Endothelial cell of umbilical vein (primary cell): ENCODE data around the gene CUBN. TPM values are rescaled to one million over a fixed set of nuclear protein-coding genes. Genes with fewer than 3 reads are reported as not detected.

Source experiments
- BruUV-seq: library from RNA; stranded (reverse); fragments of 400-500 nt; replicated peaks from 2 replicates; lab custom pipeline; 2021; lab: Mats Ljungman, UMichigan
- CTCF ChIA-PET: fragments of 300-600, 350-600 bp; sonication (Branson Sonifier 250); formaldehyde crosslinking; loops from one replicate; lab custom pipeline; 2021; ENCODE audit warnings: antibody characterized with exemption, inconsistent platforms; lab: Charles Lee
- POLR2A ChIA-PET: fragments of 300-600, 350-600 bp; sonication (Branson Sonifier 250); formaldehyde crosslinking; loops from one replicate; lab custom pipeline; 2021; ENCODE audit warnings: antibody characterized with exemption, inconsistent platforms; lab: Charles Lee
- DNase-seq: peaks from one replicate; pipeline ENCODE4 v3.0.0-alpha.2; 2011; ENCODE audit warnings: low read depth, low spot score
- FAIRE-seq: peaks from 2 replicates; lab custom pipeline; 2011; peaks lifted over from hg19 to GRCh38; lab: Jason Lieb, UNC
- H2AFZ ChIP-seq: 2 replicates; pipeline ENCODE4 v1.6.0; 2012; ENCODE audit warnings: low read depth, low read length, control low read depth, inconsistent platforms
- H3K27ac ChIP-seq: 2 replicates; pipeline ENCODE4 v1.5.1; 2011; ENCODE audit warnings: low read depth, mild to moderate bottlenecking, control low read depth, low read length, moderate library complexity; ENCODE audit not compliant: insufficient read depth
- H3K27me3 ChIP-seq, 2 experiments: 2 replicates each; pipeline versions ENCODE4 v1.6.0 to v1.6.1; 2011; ENCODE audit warnings: low read length in 2 of 2, mixed read lengths in 1 of 2; ENCODE audit not compliant: control insufficient read depth in 2 of 2, insufficient read depth in 2 of 2
- H3K36me3 ChIP-seq, 2 experiments: 2 replicates in 1 of 2; 3 replicates in 1 of 2; pipeline ENCODE4 v1.5.1; 2011; ENCODE audit warnings: low read length in 2 of 2, mild to moderate bottlenecking in 1 of 2, moderate library complexity in 1 of 2; ENCODE audit not compliant: control insufficient read depth in 2 of 2, insufficient read depth in 2 of 2; ENCODE audit errors: extremely low read depth in 1 of 2
- H3K4me1 ChIP-seq: 3 replicates; pipeline ENCODE4 v1.5.1; 2011; ENCODE audit warnings: mild to moderate bottlenecking, low read length; ENCODE audit not compliant: control insufficient read depth, insufficient read depth; ENCODE audit errors: extremely low read depth
- H3K4me2 ChIP-seq: 2 replicates; pipeline ENCODE4 v1.6.1; 2011; ENCODE audit warnings: low read length, control low read depth, mixed read lengths; ENCODE audit not compliant: insufficient read depth
- H3K4me3 ChIP-seq, 3 experiments: fragments of 200-600 bp in 1 of 3; sonication (generic), shearing (Covaris generic) in 1 of 3; replicated peaks in 1 of 3; 2 replicates each; pipeline ENCODE4 v1.5.1; 2011 to 2016; ENCODE audit warnings: control low read depth in 3 of 3, low read length in 3 of 3, mild to moderate bottlenecking in 2 of 3, inconsistent platforms in 1 of 3, low read depth in 1 of 3, moderate library complexity in 1 of 3; ENCODE audit not compliant: insufficient read depth in 1 of 3
- H3K79me2 ChIP-seq: 2 replicates; pipeline ENCODE4 v1.6.0; 2012; ENCODE audit warnings: low read length, inconsistent platforms; ENCODE audit not compliant: control insufficient read depth, insufficient read depth
- H3K9ac ChIP-seq: replicated peaks from 2 replicates; pipeline ENCODE3; 2011; ENCODE audit warnings: low read length, control low read depth; ENCODE audit not compliant: insufficient read depth; ENCODE audit errors: extremely low read depth
- H3K9me1 ChIP-seq: replicated peaks from 3 replicates; pipeline ENCODE4 v1.6.0; 2011; ENCODE audit warnings: mild to moderate bottlenecking, low read length; ENCODE audit not compliant: control insufficient read depth, insufficient read depth; ENCODE audit errors: extremely low read depth
- H3K9me3 ChIP-seq: replicated peaks from 2 replicates; pipeline ENCODE4 v1.5.1; 2012; ENCODE audit warnings: low read length, inconsistent platforms; ENCODE audit not compliant: control insufficient read depth, insufficient read depth
- H4K20me1 ChIP-seq: replicated peaks from 2 replicates; pipeline ENCODE3; 2011; ENCODE audit warnings: mild to moderate bottlenecking, low read length; ENCODE audit not compliant: control insufficient read depth, insufficient read depth; ENCODE audit errors: extremely low read depth
- EZH2 ChIP-seq: IDR thresholded peaks from 2 replicates; pipeline ENCODE4 v1.6.1; 2012; ENCODE audit warnings: borderline replicate concordance, low read depth, mild to moderate bottlenecking, moderate library complexity, low read length, inconsistent platforms; ENCODE audit not compliant: severe bottlenecking
- FOS ChIP-seq: IDR thresholded peaks from 2 replicates; pipeline ENCODE4 v1.6.1; 2011; ENCODE audit warnings: mild to moderate bottlenecking, low read length, moderate library complexity, borderline replicate concordance; ENCODE audit not compliant: insufficient read depth
- GATA2 ChIP-seq: IDR thresholded peaks from 2 replicates; pipeline ENCODE4 v1.7.0; 2011; ENCODE audit warnings: low read depth, mild to moderate bottlenecking, moderate library complexity, mixed read lengths, low read length; ENCODE audit not compliant: insufficient read length, insufficient read depth
- JUN ChIP-seq: IDR thresholded peaks from 2 replicates; pipeline ENCODE4 v1.6.1; 2011; ENCODE audit warnings: borderline replicate concordance, low read depth; ENCODE audit not compliant: insufficient read length, insufficient read depth
- MYC ChIP-seq: IDR thresholded peaks from one replicate; pipeline ENCODE4 v1.6.1; 2011; ENCODE audit warnings: mild to moderate bottlenecking, low read depth, low read length
- POLR2A ChIP-seq: IDR thresholded peaks from 2 replicates; pipeline ENCODE4 v1.6.1; 2012; ENCODE audit warnings: low read depth, mild to moderate bottlenecking, control low read depth, low read length
- POLR2AphosphoS5 ChIP-seq: IDR thresholded peaks from 2 replicates; pipeline ENCODE4 v1.6.1; 2012; ENCODE audit warnings: low read depth, mild to moderate bottlenecking, control low read depth, low read length, moderate library complexity; ENCODE audit not compliant: insufficient read depth
- dilution Hi-C: fragments of 300-500 bp; cut with MboI; formaldehyde crosslinking; loops from one replicate; pipeline ENCODE4 v1.15.0; 2019; ENCODE audit warnings: low sequenced_read_pairs; ENCODE audit not compliant: extremely low pct_ligation_motif_present
- intact Hi-C: fragments of 100-400 bp; cut with micrococcal nuclease; formaldehyde crosslinking; loops from one replicate; pipeline ENCODE4 v1.10.0; 2022
- polyA plus RNA-seq, 4 experiments: library from polyadenylated mRNA; depleted of rRNA in 3 of 4; stranded (reverse) in 3 of 4; unstranded in 1 of 4; fragments of >200 nt; gene quantifications; 2 replicates each; pipeline versions ENCODE4 v1.2.1 to v1.2.3, GENCODE V29; 2011 to 2012; ENCODE audit warnings: missing spikeins in 1 of 4
- total RNA-seq: library from RNA; stranded (reverse); gene quantifications from 2 replicates; pipeline ENCODE4 v1.2.3, GENCODE V29; 2021
- TF ChIP-seq, protein P1 (sequence below): IDR thresholded peaks from 2 replicates; pipeline ENCODE4 v1.6.1; 2011; ENCODE audit not compliant: insufficient read depth, insufficient read length
- TF ChIP-seq, protein P2 (sequence below), 2 donors: IDR thresholded peaks; 1 replicate in 1 of 2; 2 replicates in 1 of 2; pipeline ENCODE4 v1.5.1; 2011; ENCODE audit warnings: low read length in 2 of 2, mild to moderate bottlenecking in 2 of 2, moderate library complexity in 2 of 2, control low read depth in 1 of 2, inconsistent platforms in 1 of 2, low read depth in 1 of 2; ENCODE audit not compliant: insufficient read depth in 1 of 2; ENCODE audit errors: extremely low read depth in 1 of 2

The CUBN gene
- total and polyA plus RNA-seq, 2 donors (not counting 3 experiments of a cell fraction or from before 2014, with no cell fraction given): 2.7 to 4.6 TPM

DNA sequence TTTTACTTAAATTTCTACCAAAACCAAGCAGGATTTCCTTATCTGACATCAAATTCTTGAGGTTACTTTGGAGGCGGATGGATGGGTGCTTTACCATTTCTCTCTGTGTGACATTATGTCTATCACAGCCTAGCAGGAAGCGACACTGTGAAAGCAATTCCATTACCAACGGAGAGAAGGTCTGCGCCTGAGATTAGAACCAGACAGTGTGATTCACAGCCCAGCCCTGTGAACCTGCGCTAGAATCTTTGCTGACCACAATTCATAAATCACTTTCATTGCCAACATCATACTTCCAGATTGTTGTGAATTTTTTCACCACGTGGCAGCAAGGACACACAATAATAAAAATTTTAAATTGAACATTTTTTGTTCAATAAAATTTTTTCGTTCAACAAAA, 126.5 kb downstream of the CUBN start:
- intact Hi-C loops: no loop called here
- Histone ChIP-seq H3K4me2 (no peak overlapping the region), H3K27ac (peak overlapping the region; percentile 62), H4K20me1 (no peaks in the 10 kb centered on the region), H3K79me2 (no peaks in the 10 kb centered on the region), H3K9me1 (no peaks in the 10 kb centered on the region), H3K4me1 (peaks cover 57% of the 10 kb centered on the region), H3K27me3 (no peaks in the 10 kb centered on the region), H3K9ac (peak overlapping the region; percentile 27), H3K9me3 (no peaks in the 10 kb centered on the region), H2AFZ (peak overlapping the region; percentile 5), H3K4me3 (no peak overlapping the region), H3K36me3 (no peaks in the 10 kb centered on the region)
- DNase-seq: peak; percentile 83
- peak; percentile 67 for FAIRE-seq
- no TSS peak for BruUV-seq
- ChIA-PET POLR2A (interaction anchor here (0.7 kb wide), 1 partner anchor 226 kb away, joined by 3 read pairs; no protein-coding TSS in a partner anchor), CTCF (no interaction called here)
- dilution Hi-C loops: no loop called here
- TF ChIP-seq JUN (no peak), POLR2AphosphoS5 (peak; percentile 46), FOS (peak; percentile 15)

GRCh38 chr10:17001961-17002749, 127.5 kb downstream of the CUBN start:
- Histone ChIP-seq H3K9ac (peak overlapping the region; percentile 27), H3K9me3 (no peaks in the 10 kb centered on the region), H3K4me1 (peaks cover 57% of the 10 kb centered on the region), H3K27ac (peak overlapping the region; percentile 62), H3K9me1 (no peaks in the 10 kb centered on the region), H3K79me2 (no peaks in the 10 kb centered on the region), H3K27me3 (no peaks in the 10 kb centered on the region), H3K36me3 (no peaks in the 10 kb centered on the region), H2AFZ (no peak overlapping the region), H4K20me1 (no peaks in the 10 kb centered on the region), H3K4me2 (no peak overlapping the region), H3K4me3 (no peak overlapping the region)
- BruUV-seq: no TSS peak
- dilution Hi-C loops: no loop called here
- TF ChIP-seq GATA2: no peak
- TF ChIP-seq FOS: no peak
- TF ChIP-seq, protein P1, sequence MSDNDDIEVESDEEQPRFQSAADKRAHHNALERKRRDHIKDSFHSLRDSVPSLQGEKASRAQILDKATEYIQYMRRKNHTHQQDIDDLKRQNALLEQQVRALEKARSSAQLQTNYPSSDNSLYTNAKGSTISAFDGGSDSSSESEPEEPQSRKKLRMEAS: no peak
- no peak for TF ChIP-seq POLR2AphosphoS5
- no peak for TF ChIP-seq POLR2A
- TF ChIP-seq MYC: no peak
- TF ChIP-seq, protein P2, sequence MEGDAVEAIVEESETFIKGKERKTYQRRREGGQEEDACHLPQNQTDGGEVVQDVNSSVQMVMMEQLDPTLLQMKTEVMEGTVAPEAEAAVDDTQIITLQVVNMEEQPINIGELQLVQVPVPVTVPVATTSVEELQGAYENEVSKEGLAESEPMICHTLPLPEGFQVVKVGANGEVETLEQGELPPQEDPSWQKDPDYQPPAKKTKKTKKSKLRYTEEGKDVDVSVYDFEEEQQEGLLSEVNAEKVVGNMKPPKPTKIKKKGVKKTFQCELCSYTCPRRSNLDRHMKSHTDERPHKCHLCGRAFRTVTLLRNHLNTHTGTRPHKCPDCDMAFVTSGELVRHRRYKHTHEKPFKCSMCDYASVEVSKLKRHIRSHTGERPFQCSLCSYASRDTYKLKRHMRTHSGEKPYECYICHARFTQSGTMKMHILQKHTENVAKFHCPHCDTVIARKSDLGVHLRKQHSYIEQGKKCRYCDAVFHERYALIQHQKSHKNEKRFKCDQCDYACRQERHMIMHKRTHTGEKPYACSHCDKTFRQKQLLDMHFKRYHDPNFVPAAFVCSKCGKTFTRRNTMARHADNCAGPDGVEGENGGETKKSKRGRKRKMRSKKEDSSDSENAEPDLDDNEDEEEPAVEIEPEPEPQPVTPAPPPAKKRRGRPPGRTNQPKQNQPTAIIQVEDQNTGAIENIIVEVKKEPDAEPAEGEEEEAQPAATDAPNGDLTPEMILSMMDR (IDR thresholded peaks at IDR 0.05; ENCODE audit: extremely low read depth in 1 of 2, insufficient read depth in 1 of 2, low read depth in 1 of 2, low read length in 2 of 2): no peak
- TF ChIP-seq JUN: no peak
- no peak for TF ChIP-seq EZH2
- ChIA-PET POLR2A (no interaction called here), CTCF (no interaction called here)
- FAIRE-seq (no peak), DNase-seq (peak; percentile 35)
- intact Hi-C loops: no loop called here
